Lung (tissue), 16 donors: ENCODE results near the gene ZFYVE1. TPM values are rescaled to one million over a fixed set of nuclear protein-coding genes. Genes with fewer than 3 reads are reported as not detected.

Experiments
- ATAC-seq: fragments of 200-7000 bp; cut with Tn5 transposase; one replicate; pipeline ENCODE4 v1.9.1; 2020; ENCODE audit warnings: moderate number of reproducible peaks; ENCODE audit not compliant: insufficient read depth, low FRiP score
- DNase-seq, 3 donors: peaks; one replicate each; pipeline ENCODE4 v3.0.0-alpha.2; 2013 to 2017
- H3K27ac ChIP-seq, 2 donors: one replicate each; pipeline ENCODE4 v1.5.1; 2013; ENCODE audit warnings: mild to moderate bottlenecking in 2 of 2, moderate library complexity in 2 of 2, control low read depth in 1 of 2, inconsistent platforms in 1 of 2, low read depth in 1 of 2, low read length in 1 of 2
- H3K27me3 ChIP-seq, 3 donors: one replicate each; pipeline ENCODE4 v1.5.1; 2013; ENCODE audit warnings: low read length in 2 of 3; ENCODE audit not compliant: control insufficient read depth in 3 of 3, insufficient read depth in 3 of 3
- H3K36me3 ChIP-seq, 4 donors: one replicate each; pipeline ENCODE4 v1.5.1; 2013; ENCODE audit warnings: low read length in 4 of 4, mild to moderate bottlenecking in 1 of 4, moderate library complexity in 1 of 4; ENCODE audit not compliant: control insufficient read depth in 4 of 4, insufficient read depth in 4 of 4
- H3K4me1 ChIP-seq, 5 donors: one replicate each; pipeline ENCODE4 v1.5.1; 2013; ENCODE audit warnings: low read length in 5 of 5, mild to moderate bottlenecking in 2 of 5, moderate library complexity in 1 of 5; ENCODE audit not compliant: control insufficient read depth in 5 of 5, insufficient read depth in 5 of 5
- H3K4me3 ChIP-seq: one replicate; pipeline ENCODE4 v1.5.1; 2013; ENCODE audit warnings: mild to moderate bottlenecking, control low read depth, moderate library complexity
- H3K9ac ChIP-seq, 2 donors: one replicate each; pipeline ENCODE4 v1.5.1; 2013; ENCODE audit warnings: low read length in 2 of 2, control low read depth in 1 of 2; ENCODE audit not compliant: insufficient read depth in 1 of 2
- H3K9me3 ChIP-seq, 4 donors: one replicate each; pipeline ENCODE4 v1.5.1; 2013; ENCODE audit warnings: low read length in 3 of 4, mild to moderate bottlenecking in 1 of 4, moderate library complexity in 1 of 4; ENCODE audit not compliant: control insufficient read depth in 4 of 4, insufficient read depth in 3 of 4
- CTCF ChIP-seq: IDR thresholded peaks from 2 replicates; pipeline ENCODE4 v1.5.1; 2012; ENCODE audit warnings: mild to moderate bottlenecking; ENCODE audit errors: control extremely low read depth, extremely low read depth
- WGBS, 2 donors: extraction: QIAGEN DNeasy Blood & Tissue Kit; methylation state at CpG; one replicate each; pipeline ENCODE4 v1.1.7; 2013; 5-methylcytosine and 5-hydroxymethylcytosine counted together
- long read RNA-seq, 5 donors: transcript quantifications; one replicate each; lab custom pipeline, GENCODE V29; 2026
- polyA plus RNA-seq, 2 donors: library from polyadenylated mRNA; stranded (reverse); fragments of 200-250 nt; gene quantifications; one replicate each; pipeline ENCODE4 v1.2.1, GENCODE V29; 2013
- total RNA-seq, 2 donors: library from RNA; depleted of rRNA in 1 of 2; stranded (reverse); fragments of >200 nt in 1 of 2; gene quantifications; one replicate each; pipeline ENCODE4 v1.2.1, GENCODE V29; 2014 to 2021
- donor health status: control.
- donor health status: control.
- donor health status: Bipolar disorder and iron deficiency.
- donor health status: healthy.
- donor health status: DM: yes; HTN: yes; CAD: no.

ZFYVE1 gene
- total RNA-seq (10 to 100 TPM; 17.1 to 17.7 TPM), polyA plus RNA-seq (10 to 100 TPM in 1 of 2 donors, 1 to 10 TPM in 1; 4.1 to 11.4 TPM)
- long read RNA-seq, donor 1, full-length matches to known transcripts = 5 of 229 reads
- long read RNA-seq, donor 1, partial matches to known transcripts = 224 of 229 reads
- long read RNA-seq, donor 1, other reads (novel, unspliced or antisense) = 0 of 229 reads
- long read RNA-seq, donor 2 = 0 reads
- long read RNA-seq, donor 3 = 0 reads
- long read RNA-seq, donor 4, partial matches to known transcripts = 5 of 5 reads
- long read RNA-seq, donor 4, other reads (novel, unspliced or antisense) = 0 of 5 reads
- long read RNA-seq, donor 5, partial matches to known transcripts = 17 of 18 reads
- long read RNA-seq, donor 5, other reads (novel, unspliced or antisense) = 0 of 18 reads

GRCh38 chr14:73026845-73027542 is at the start of gene ZFYVE1:
Gene ZFYVE1 (minus strand): TSS chr14:73027106. CDS start chr14:73024508, 2,598 bp downstream.
- Histone ChIP-seq H3K27me3 (no peaks in the 10 kb centered on the region), H3K36me3 (peaks cover 3 to 16% (median 7%) of the 10 kb centered on the region in 4 donors), H3K9me3 (no peaks in the 10 kb centered on the region), H3K27ac (peak within 1 kb of the TSS; percentile 85 to 89), H3K4me1 (peaks cover 0 to 14% (median under 1%) of the 10 kb centered on the region in 5 donors), H3K9ac (peak within 1 kb of the TSS; percentile 55 to 87), H3K4me3 (peak within 1 kb of the TSS; percentile 72)
- ATAC-seq = peak; percentile 100
- no peak for TF ChIP-seq CTCF
- peak; percentile 98 to 99 (median 99) for DNase-seq
- 1% methylated on average over 32 to 42 of the region's 42 CpGs for WGBS, 2 donors

GRCh38 chr14:73069585-73069984 is 42.7 kb upstream of the ZFYVE1 start:
- TF ChIP-seq CTCF = no peak
- Histone ChIP-seq H3K36me3 (peaks cover 3 to 20% (median 11%) of the 10 kb centered on the region in 4 donors), H3K4me1 (peaks cover 0 to 5% (median 0%) of the 10 kb centered on the region in 5 donors), H3K27ac (no peak overlapping the region), H3K9ac (no peak overlapping the region), H3K4me3 (no peak overlapping the region), H3K9me3 (no peaks in the 10 kb centered on the region), H3K27me3 (no peaks in the 10 kb centered on the region)
- WGBS, 2 donors = 97 to 99% methylated on average over 4 of the region's 4 CpGs
- DNase-seq (no peak), ATAC-seq (no peak)

- no peaks in the 10 kb centered on the region for H3K27me3 ChIP-seq
- DNase-seq (peak in 2 of 3 donors; percentile 42 to 67), ATAC-seq (peak; percentile 5)
- TF ChIP-seq CTCF = no peak
- 0 to 1% methylated on average over 25 to 27 of the region's 27 CpGs for WGBS, 2 donors
- H3K36me3 ChIP-seq = peaks cover 0 to 7% (median 2%) of the 10 kb centered on the region in 4 donors
- H3K9me3 ChIP-seq = no peaks in the 10 kb centered on the region
- peak overlapping the region; percentile 97 to 100 for H3K9ac ChIP-seq
- peaks cover 0 to 21% (median 3%) of the 10 kb centered on the region in 5 donors for H3K4me1 ChIP-seq
- H3K27ac ChIP-seq = peak overlapping the region; percentile 88 to 91
- peak overlapping the region; percentile 75 for H3K4me3 ChIP-seq
These were observed 32.2 kb upstream of the ZFYVE1 start for GRCh38 chr14:73058922-73059673.
